GM13977 (cell line): Measurements from ENCODE around the gene CLCN1.

ENCODE experiments used
- DNase-seq: peaks from one replicate; pipeline ENCODE4 v3.0.0; 2012; ENCODE audit warnings: low spot score
- in situ Hi-C: fragments of 300-500 bp; cut with MboI; formaldehyde crosslinking; loops from one replicate; pipeline ENCODE4 v1.12.0; 2022; ENCODE audit warnings: low sequenced_read_pairs, low pct_unique_long_range_greater_than_20kb, mixed read lengths, inconsistent platforms; ENCODE audit not compliant: unreplicated experiment
- TF ChIP-seq, protein P1 (sequence below): IDR thresholded peaks from 2 replicates; pipeline ENCODE4 v1.5.1; 2012; ENCODE audit warnings: mild to moderate bottlenecking, control low read depth; ENCODE audit not compliant: insufficient read depth; ENCODE audit errors: extremely low read depth, missing control alignments

Gene CLCN1

DNA sequence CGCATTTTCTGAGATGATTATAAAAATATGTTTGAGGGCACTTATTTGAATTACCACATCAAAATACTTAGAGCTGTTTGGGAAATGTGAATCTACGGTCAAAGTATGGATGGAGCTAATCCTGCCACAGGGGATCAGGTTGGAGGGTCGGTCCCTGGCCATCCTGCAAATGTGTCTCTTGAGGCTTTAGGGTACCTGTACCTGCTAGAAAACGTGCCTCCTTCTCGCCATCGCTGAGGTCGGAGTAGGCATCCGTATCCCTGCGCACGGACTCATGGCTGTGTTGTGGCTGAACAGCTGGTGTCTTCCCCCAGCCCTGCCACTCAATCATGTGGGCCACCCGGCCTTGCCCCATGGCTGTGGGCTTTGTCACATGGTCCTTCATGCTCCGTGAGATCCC, 42.7 kb downstream of the CLCN1 start:
- DNase-seq = no peak
- in situ Hi-C loops = no loop called here
- TF ChIP-seq, protein P1, sequence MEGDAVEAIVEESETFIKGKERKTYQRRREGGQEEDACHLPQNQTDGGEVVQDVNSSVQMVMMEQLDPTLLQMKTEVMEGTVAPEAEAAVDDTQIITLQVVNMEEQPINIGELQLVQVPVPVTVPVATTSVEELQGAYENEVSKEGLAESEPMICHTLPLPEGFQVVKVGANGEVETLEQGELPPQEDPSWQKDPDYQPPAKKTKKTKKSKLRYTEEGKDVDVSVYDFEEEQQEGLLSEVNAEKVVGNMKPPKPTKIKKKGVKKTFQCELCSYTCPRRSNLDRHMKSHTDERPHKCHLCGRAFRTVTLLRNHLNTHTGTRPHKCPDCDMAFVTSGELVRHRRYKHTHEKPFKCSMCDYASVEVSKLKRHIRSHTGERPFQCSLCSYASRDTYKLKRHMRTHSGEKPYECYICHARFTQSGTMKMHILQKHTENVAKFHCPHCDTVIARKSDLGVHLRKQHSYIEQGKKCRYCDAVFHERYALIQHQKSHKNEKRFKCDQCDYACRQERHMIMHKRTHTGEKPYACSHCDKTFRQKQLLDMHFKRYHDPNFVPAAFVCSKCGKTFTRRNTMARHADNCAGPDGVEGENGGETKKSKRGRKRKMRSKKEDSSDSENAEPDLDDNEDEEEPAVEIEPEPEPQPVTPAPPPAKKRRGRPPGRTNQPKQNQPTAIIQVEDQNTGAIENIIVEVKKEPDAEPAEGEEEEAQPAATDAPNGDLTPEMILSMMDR = no peak

DNA sequence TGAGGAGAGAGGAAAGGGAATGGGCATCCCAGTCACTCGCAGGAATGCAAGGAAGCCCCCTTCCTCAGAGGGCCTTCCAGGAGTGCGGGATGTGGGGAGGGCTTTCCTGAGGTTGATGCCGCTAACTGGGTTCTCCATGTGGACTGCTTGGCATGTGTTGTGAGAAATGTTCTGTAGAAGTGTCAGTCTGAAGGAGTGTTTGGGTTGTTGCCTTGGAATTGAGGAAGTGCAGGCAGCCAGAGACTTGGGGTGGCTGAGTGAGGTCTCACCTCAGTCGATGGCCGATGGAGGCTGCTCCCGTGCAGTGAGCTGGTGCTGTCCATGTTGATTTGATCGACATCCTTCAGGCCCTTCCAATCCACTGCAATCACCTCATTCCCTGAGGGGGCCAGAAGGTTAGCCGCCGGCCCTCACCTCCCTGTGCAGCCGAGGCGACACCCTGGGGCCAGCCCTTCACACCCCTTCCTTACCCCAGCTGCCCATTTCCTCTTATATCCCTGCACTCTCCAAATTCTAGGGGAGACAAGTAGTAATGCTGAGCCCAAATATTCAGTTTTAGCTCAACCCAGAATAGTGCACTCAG, 44.0 kb downstream of the CLCN1 start:
- TF ChIP-seq, protein P1 = no peak
- in situ Hi-C loops = no loop called here
- no peak for DNase-seq

DNA sequence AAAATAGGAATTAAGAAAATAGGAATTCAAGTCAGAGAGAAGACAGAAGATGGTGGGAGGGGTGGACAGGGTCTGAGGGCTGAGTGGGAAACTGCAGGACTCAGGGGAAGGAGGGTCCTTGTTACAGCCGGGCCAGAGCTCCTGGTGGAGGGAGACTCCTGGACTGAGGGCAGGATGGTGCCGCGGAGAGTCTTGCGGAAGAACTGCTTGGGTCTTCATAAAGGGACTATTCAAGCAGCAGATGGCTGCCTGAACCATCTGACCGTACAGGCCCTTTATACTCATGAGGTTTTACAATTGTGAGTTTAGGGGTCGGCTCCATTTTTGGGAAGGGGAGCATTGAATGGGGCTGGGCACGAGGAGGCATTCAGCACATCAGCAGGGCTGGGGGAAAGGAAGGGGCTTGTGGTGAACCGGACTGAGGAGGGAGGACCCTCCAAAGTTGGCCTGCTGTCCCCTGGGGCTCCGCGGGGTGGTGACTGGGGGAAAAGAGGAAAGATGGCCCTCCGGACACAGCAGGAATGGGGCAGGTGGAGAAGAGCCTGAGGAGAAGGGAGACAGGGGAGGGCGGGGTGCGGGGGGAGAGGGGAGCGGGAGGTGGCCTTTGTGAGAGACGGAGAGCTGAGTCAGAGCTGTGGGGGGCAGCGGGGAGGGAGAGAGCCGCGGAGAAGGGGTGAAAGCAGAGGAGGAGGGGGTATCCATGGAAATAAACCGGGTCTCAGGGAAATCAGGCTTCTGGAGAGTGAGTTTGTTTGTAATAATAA, 45.1 kb downstream of the CLCN1 start:
- in situ Hi-C loops = no loop called here
- DNase-seq = no peak
- TF ChIP-seq, protein P1 = no peak

DNA sequence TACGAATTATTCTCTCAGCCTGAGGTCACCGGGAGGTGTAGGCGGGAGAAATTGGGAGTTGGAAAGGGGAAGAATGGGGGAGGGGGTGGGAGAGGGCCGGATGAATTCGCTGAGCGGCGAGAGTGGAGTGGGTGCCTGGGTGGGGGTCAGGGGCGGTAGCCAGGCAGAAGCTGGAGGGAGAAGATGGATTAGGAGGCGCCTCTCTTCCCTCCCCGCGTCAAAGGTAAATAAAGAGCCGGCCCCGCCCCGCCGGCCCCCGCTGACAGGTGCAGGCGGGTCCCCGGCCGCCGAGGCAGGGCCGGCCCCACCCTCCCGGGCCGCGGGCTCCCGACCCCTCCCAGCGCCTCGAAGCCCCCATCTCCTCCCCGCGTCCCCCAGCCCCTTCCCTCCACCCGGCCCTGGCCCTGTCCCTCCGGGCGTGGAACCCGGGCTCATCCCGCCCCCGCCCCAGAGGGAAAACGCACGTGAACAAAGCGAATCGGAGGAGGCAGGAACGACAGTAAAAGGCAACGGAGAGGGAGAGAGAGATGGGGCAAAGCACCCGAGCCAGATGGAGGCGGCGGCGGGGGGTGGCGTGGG, 45.7 kb downstream of the CLCN1 start:
- peak; percentile 60 for DNase-seq
- TF ChIP-seq, protein P1 = no peak
- in situ Hi-C loops = no loop called here

DNA sequence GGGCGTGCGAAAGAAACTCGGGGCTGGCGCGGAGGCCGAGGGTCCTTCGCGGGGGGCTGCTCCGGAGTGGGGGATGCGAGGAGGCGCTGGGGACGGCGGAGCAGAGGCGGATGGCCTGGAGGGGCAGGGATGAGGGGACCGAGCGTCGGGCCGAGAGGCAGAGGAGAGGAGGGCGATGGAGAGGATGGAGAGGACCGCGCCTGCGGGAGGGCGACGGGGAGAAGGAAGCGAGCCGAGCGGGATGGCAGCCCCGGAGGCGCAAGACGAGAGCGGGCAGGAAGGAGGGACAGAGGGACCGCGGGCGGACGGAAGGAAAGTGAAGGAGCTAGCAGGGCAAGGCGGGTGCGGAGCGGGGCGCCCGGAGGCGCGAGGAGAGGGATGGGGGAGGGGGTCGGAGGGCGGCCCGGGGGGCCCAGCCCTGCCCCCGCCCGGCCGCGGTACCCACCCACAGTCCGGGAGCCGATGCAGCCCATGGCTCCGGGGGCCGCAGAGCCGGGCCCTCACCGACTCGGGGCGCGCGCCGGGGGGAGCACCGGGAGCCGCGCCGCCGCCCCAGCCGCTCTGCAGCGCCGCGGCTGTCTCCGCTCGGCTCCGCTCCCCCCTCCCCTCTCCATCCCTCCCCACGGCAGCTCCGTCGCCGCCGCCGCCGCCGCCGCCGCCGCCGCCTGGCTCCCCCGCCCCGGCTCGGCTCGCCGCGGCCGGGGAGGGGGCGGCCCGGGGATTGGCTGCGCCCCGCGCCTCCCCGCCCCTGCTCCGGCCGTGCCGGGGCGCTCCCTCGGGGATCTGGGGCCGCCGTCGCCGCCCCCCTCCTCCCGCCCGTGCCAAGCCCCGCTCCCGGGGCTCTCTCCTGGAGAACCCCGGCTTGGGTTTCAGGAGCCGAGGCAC, 46.5 kb downstream of the CLCN1 start, which contains the start of gene FAM131B:
FAM131B (minus strand) TSS at position 583 of the 885 bp plus-strand sequence; CDS start at position 473, 110 bp downstream.
- DNase-seq = peak; percentile 66
- in situ Hi-C loops = no loop called here
- TF ChIP-seq, protein P1 = no peak
